Measurements from ENCODE around the gene TRIO.
A peak's percentile ranks its signal among the peaks of the same experiment; 100 is the strongest.

TRIO gene

DNA sequence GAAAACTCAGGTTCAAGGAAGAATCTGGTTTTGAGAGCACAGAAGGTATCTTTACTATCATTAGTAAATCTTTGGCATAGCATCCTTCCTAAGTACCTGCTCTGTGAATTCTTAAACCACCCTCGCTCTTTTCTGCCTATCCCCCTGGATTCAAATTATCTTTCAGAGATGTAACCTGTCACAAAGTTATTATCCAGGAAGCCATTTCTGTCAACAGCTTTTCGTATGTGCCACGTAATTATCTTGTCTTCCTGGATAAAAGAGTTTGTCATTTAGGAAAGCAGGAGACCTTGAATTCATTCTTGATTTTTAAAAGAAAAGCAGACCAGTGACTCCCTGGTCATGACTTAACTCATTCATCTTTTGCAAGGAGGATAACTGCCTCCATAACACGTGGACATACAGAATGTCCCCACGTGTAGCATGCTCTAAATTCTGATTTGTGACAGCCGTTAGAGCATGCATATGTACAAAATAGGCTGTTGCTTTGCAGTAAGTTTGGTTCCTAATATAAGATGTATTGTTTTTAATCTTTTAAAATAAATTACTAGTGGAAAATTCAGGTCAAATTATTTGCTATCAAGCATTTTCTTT, 189.0 kb downstream of the TRIO start:
- no peaks in the 10 kb centered on the region for H3K27me3 ChIP-seq
- H3K27ac ChIP-seq, result peak overlapping the region; percentile 66
- H3K4me3 ChIP-seq (ENCODE audit: low read depth in 1 of 2, low read length in 1 of 2), result no peak overlapping the region
- H3K4me1 ChIP-seq (ENCODE audit: control insufficient read depth in 1 of 2, insufficient read depth in 1 of 2, low read depth in 1 of 2, low read length in 1 of 2), result peaks cover 18 to 27% of the 10 kb centered on the region in 2 experiments
- H3K9me3 ChIP-seq, result no peaks in the 10 kb centered on the region
- TF ChIP-seq, protein P1, sequence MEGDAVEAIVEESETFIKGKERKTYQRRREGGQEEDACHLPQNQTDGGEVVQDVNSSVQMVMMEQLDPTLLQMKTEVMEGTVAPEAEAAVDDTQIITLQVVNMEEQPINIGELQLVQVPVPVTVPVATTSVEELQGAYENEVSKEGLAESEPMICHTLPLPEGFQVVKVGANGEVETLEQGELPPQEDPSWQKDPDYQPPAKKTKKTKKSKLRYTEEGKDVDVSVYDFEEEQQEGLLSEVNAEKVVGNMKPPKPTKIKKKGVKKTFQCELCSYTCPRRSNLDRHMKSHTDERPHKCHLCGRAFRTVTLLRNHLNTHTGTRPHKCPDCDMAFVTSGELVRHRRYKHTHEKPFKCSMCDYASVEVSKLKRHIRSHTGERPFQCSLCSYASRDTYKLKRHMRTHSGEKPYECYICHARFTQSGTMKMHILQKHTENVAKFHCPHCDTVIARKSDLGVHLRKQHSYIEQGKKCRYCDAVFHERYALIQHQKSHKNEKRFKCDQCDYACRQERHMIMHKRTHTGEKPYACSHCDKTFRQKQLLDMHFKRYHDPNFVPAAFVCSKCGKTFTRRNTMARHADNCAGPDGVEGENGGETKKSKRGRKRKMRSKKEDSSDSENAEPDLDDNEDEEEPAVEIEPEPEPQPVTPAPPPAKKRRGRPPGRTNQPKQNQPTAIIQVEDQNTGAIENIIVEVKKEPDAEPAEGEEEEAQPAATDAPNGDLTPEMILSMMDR (IDR thresholded peaks at IDR 0.05), result no peak
- H3K36me3 ChIP-seq, result no peaks in the 10 kb centered on the region

DNA sequence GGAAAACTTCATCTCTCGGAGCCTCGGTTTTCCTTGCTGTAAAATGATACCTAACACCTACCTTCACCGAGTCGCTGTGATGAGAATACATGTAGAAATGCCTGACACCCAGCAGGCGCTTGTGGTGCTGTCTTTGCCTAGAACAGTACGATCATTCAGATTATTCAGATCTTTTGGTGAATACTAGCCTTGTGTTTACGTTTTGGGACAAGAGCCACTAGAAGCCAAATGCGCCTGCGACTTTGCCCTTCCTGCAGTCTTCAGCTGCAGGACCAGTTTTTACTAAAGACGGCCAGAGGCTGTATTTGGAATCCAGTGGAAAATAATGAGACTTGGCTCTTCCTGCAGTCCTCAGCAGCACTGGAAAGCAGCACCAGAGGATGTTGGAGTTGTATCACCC, 189.6 kb downstream of the TRIO start:
- Histone ChIP-seq H3K27me3 (no peaks in the 10 kb centered on the region), H3K4me3 (ENCODE audit: low read depth in 1 of 2, low read length in 1 of 2) (no peak overlapping the region), H3K27ac (no peak overlapping the region), H3K36me3 (no peaks in the 10 kb centered on the region), H3K4me1 (ENCODE audit: control insufficient read depth in 1 of 2, insufficient read depth in 1 of 2, low read depth in 1 of 2, low read length in 1 of 2) (peaks cover 18 to 27% of the 10 kb centered on the region in 2 experiments), H3K9me3 (no peaks in the 10 kb centered on the region)
- TF ChIP-seq, protein P1 (IDR thresholded peaks at IDR 0.05), result no peak

DNA sequence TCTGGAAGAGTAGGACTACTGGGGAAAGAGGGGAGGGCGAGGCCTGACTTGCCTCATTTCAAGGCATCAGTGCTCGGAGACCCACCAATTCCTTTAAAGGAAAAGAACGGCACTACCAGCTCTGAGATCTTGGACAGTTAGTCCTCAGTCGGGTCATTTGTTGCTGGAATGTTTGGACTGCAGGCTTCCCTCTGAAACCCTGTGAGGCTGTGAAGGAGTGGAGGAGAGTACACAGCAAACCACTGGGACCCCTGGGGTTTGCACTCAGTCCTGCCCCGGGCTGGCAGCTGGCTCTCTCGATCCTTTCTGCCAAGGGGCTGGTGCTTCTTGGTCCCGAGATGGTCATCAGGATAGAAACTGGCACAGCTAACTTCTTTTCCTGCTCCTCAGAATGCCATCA, 194.5 kb downstream of the TRIO start:
- no peaks in the 10 kb centered on the region for H3K4me1 ChIP-seq (ENCODE audit: control insufficient read depth in 1 of 2, insufficient read depth in 1 of 2, low read depth in 1 of 2, low read length in 1 of 2)
- no peak overlapping the region for H3K4me3 ChIP-seq (ENCODE audit: low read depth in 1 of 2, low read length in 1 of 2)
- no peaks in the 10 kb centered on the region for H3K27me3 ChIP-seq
- no peaks in the 10 kb centered on the region for H3K9me3 ChIP-seq
- no peak overlapping the region for H3K27ac ChIP-seq
- TF ChIP-seq, protein P1 (IDR thresholded peaks at IDR 0.05), result no peak
- H3K36me3 ChIP-seq, result no peaks in the 10 kb centered on the region

DNA sequence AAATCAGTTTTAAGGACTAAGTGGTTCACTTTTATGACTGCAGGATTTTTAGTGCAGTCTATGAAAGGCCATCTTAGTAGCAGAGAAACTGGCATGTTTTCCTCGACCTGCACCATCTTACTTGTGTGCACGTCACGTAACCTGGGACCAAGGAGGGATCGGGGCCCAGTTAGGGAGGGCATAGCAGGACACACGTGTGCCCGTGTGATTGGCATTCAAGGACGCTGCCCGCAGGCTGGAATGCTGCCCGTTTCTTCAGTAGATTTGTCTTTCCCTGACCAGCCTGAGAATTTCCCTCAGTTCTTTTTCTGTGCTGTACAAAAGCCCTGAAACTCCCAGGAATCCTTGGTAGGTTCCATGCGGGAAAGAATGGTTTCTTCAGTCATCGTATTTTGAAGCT, 196.3 kb downstream of the TRIO start:
- Histone ChIP-seq H3K27me3 (no peaks in the 10 kb centered on the region), H3K4me1 (ENCODE audit: control insufficient read depth in 1 of 2, insufficient read depth in 1 of 2, low read depth in 1 of 2, low read length in 1 of 2) (no peaks in the 10 kb centered on the region), H3K27ac (no peak overlapping the region), H3K36me3 (no peaks in the 10 kb centered on the region), H3K9me3 (no peaks in the 10 kb centered on the region), H3K4me3 (ENCODE audit: low read depth in 1 of 2, low read length in 1 of 2) (no peak overlapping the region)
- TF ChIP-seq, protein P1 (IDR thresholded peaks at IDR 0.05), result no peak

DNA sequence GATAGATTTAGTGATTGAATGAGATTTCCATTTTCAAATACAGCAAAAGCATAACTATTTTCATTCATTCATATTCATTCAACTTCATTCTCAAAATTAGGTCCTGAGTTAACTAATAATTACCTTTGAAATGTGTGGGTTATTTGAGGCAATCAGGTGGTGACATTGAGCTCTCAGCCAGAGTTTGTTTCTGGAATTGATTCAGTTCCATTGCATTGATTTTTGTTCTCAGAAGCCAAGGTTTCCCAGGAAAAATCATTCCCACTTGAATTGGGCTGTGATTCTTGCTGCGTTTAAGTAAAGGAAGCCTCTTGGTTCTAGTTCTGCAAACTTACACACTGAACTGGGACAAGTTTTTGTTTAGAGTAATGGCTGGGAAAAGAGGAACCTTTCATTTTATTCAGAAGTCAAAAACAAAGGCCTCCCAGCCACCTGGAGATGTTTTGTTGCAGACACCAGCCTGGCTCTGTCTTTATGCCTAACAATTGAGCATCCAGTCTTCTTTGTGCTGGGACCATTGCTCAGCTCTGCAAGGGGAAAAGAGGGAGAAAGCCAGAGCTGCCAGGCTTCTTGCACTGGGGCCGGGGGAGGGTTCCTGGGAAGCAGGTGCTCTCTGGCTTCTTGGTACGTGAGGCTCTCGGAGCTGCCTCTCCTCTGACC, 198.6 kb downstream of the TRIO start:
- Histone ChIP-seq H3K36me3 (no peaks in the 10 kb centered on the region), H3K27ac (no peak overlapping the region), H3K4me1 (ENCODE audit: control insufficient read depth in 1 of 2, insufficient read depth in 1 of 2, low read depth in 1 of 2, low read length in 1 of 2) (no peaks in the 10 kb centered on the region), H3K27me3 (no peaks in the 10 kb centered on the region), H3K4me3 (ENCODE audit: low read depth in 1 of 2, low read length in 1 of 2) (no peak overlapping the region), H3K9me3 (no peaks in the 10 kb centered on the region)
- TF ChIP-seq, protein P1 (IDR thresholded peaks at IDR 0.05), result no peak

All from neutrophil (primary cell).